BLaER1 treated with 17β-estradiol and CSF1 and Interleukin-3, amounts not matched to agents 10 nM and 100 nM (cell line): Measurements from ENCODE around the gene SURF2.
A peak's percentile ranks its signal among the peaks of the same experiment; 100 is the strongest.
"Not testable (repeated sequence)": the region's sequence is repeated elsewhere in the genome, so short reads cannot be mapped to it uniquely, and the experiment has no call there.

Source experiments
- H3K27ac ChIP-seq, 11 experiments: shearing (Covaris generic); formaldehyde crosslinking; 2 replicates each; pipeline ENCODE4 v1.8.1; 2022
- H3K27me3 ChIP-seq, 11 experiments: shearing (Covaris generic); formaldehyde crosslinking; 2 replicates each; pipeline ENCODE4 v1.8.1; 2022
- H3K36me3 ChIP-seq, 11 experiments: shearing (Covaris generic); formaldehyde crosslinking; 2 replicates each; pipeline ENCODE4 v1.8.1; 2022
- H3K4me1 ChIP-seq, 10 experiments: shearing (Covaris generic); formaldehyde crosslinking; 2 replicates each; pipeline ENCODE4 v1.8.1; 2022
- H3K4me2 ChIP-seq, 11 experiments: shearing (Covaris generic); formaldehyde crosslinking; 2 replicates each; pipeline ENCODE4 v1.8.1; 2022
- H3K4me3 ChIP-seq, 10 experiments: shearing (Covaris generic); formaldehyde crosslinking; 2 replicates each; pipeline ENCODE4 v1.8.1; 2022
- H3K9ac ChIP-seq, 11 experiments: shearing (Covaris generic); formaldehyde crosslinking; 2 replicates each; pipeline ENCODE4 v1.8.1; 2022
- H3K9me3 ChIP-seq, 11 experiments: shearing (Covaris generic); formaldehyde crosslinking; replicated peaks in 1 of 11; 2 replicates each; pipeline ENCODE4 v1.8.1; 2022
- H4K20me1 ChIP-seq, 11 experiments: shearing (Covaris generic); formaldehyde crosslinking; 2 replicates each; pipeline ENCODE4 v1.8.1; 2022
- Cebpa-rat ChIP-seq, 11 experiments: shearing (Covaris generic); IDR thresholded peaks; 2 replicates each; pipeline ENCODE4 v1.8.1; 2022

The SURF2 gene

DNA sequence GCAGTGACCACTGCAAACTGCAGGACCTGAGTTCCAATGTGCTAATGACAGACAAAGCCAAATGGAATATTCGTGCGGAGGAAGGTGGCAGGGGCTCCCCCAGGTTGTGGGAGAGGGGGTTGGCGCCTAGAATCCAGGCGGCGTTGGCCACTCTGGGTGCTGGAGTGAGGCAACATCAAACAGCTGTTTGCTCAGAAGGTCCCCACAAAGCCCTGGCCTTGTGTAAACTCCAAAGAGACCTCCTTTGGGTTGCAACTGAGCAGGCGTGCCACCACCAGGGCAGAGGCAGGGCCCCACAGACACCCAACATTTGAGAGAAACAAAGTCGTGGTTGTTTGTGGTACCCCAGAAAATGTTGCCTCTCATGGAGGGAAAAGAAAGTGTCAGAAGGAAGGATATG, 34.4 kb downstream of the SURF2 start:
- Histone ChIP-seq H3K4me2 (no peak overlapping the region), H3K4me3 (no peak overlapping the region)
- no peak for TF ChIP-seq Cebpa-rat (IDR thresholded peaks at IDR 0.05)

GRCh38 chr9:133391449-133391848, 35.1 kb downstream of the SURF2 start:
- Histone ChIP-seq H3K9me3 (peaks cover 0 to 14% (median 8%) of the 10 kb centered on the region in 11 experiments; a peak in 12 of 22 replicates), H4K20me1 (peaks cover 0 to 15% (median 0%) of the 10 kb centered on the region in 11 experiments; a peak in 2 of 22 replicates)
- H3K4me1 ChIP-seq, H3K36me3 ChIP-seq, H3K27ac ChIP-seq, H3K4me3 ChIP-seq, H3K4me2 ChIP-seq, H3K9ac ChIP-seq, H3K27me3 ChIP-seq: not testable (repeated sequence)

More for the DNA sequence above, 34.4 kb downstream of the SURF2 start:
- Histone ChIP-seq H3K9me3 (peaks cover 0 to 14% (median 8%) of the 10 kb centered on the region in 11 experiments; a peak in 12 of 22 replicates), H3K27me3 (no peaks in the 10 kb centered on the region), H3K27ac (no peak overlapping the region), H3K36me3 (no peaks in the 10 kb centered on the region), H3K4me1 (no peaks in the 10 kb centered on the region), H4K20me1 (peaks cover 0 to 15% (median 0%) of the 10 kb centered on the region in 11 experiments; a peak in 1 of 22 replicates), H3K9ac (no peak overlapping the region)

- not testable (repeated sequence) for H3K4me3 ChIP-seq, H3K27me3 ChIP-seq, H3K9ac ChIP-seq, H3K4me2 ChIP-seq, H3K27ac ChIP-seq, H3K4me1 ChIP-seq, H3K36me3 ChIP-seq
- H4K20me1 ChIP-seq = peaks cover 0 to 24% (median 0%) of the 10 kb centered on the region in 11 experiments; a peak in 3 of 22 replicates
- peaks cover 0 to 14% (median 8%) of the 10 kb centered on the region in 11 experiments; a peak in 12 of 22 replicates for H3K9me3 ChIP-seq
These were observed 36.0 kb downstream of the SURF2 start for GRCh38 chr9:133392308-133392707.

DNA sequence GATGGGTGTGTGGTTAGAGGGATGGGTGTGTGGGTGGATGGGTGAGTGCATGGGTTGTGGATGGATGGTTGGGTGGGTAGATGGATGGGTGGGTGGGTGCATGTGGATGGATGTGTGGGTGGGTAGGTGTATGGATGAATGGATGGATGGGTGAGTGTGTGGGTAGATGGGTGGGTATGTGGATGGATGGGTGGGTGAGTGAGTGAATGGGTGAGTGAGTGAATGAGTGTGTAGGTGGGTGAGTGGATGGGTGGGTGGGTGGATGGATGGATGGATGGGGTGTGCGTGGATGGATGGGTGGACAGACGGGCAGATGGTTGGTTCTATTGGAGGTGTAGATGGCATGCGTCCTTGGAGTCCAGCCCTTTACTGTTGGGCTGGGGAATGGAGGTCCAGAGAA, 37.0 kb downstream of the SURF2 start:
- Histone ChIP-seq H3K4me3 (no peak overlapping the region), H3K4me2 (no peak overlapping the region), H4K20me1 (peaks cover 0 to 34% (median 0%) of the 10 kb centered on the region in 11 experiments; a peak in 4 of 22 replicates), H3K9me3 (peaks cover 0 to 14% (median 8%) of the 10 kb centered on the region in 11 experiments; a peak in 12 of 22 replicates), H3K36me3 (no peaks in the 10 kb centered on the region), H3K27me3 (no peaks in the 10 kb centered on the region), H3K9ac (no peak overlapping the region), H3K4me1 (peaks cover 0 to 9% (median 7%) of the 10 kb centered on the region in 10 experiments; a peak in 10 of 20 replicates), H3K27ac (no peak overlapping the region)
- no peak for TF ChIP-seq Cebpa-rat (IDR thresholded peaks at IDR 0.05)

- no peaks in the 10 kb centered on the region for H3K27me3 ChIP-seq
- H3K9ac ChIP-seq = no peak overlapping the region
- no peak for TF ChIP-seq Cebpa-rat (IDR thresholded peaks at IDR 0.05)
- H3K27ac ChIP-seq = no peak overlapping the region
- peaks cover 0 to 14% (median 8%) of the 10 kb centered on the region in 11 experiments; a peak in 12 of 22 replicates for H3K9me3 ChIP-seq
- H3K36me3 ChIP-seq = no peaks in the 10 kb centered on the region
- peaks cover 0 to 48% (median 0%) of the 10 kb centered on the region in 11 experiments; a peak in 4 of 22 replicates for H4K20me1 ChIP-seq
- peaks cover 0 to 9% (median 7%) of the 10 kb centered on the region in 10 experiments; a peak in 10 of 20 replicates for H3K4me1 ChIP-seq
- H3K4me3 ChIP-seq = no peak overlapping the region
- no peak overlapping the region for H3K4me2 ChIP-seq
These were observed 38.4 kb downstream of the SURF2 start for GRCh38 chr9:133394687-133395271.

- no peaks in the 10 kb centered on the region for H3K27me3 ChIP-seq
- peaks cover 0 to 9% (median 7%) of the 10 kb centered on the region in 10 experiments; a peak in 10 of 20 replicates for H3K4me1 ChIP-seq
- H3K9me3 ChIP-seq = peaks cover 0 to 3% (median 0%) of the 10 kb centered on the region in 11 experiments; a peak in 5 of 22 replicates
- H3K4me3 ChIP-seq = no peak overlapping the region
- no peak overlapping the region for H3K27ac ChIP-seq
- H3K36me3 ChIP-seq = peaks cover 0 to 17% (median 7%) of the 10 kb centered on the region in 11 experiments; a peak in 14 of 22 replicates
- H4K20me1 ChIP-seq = peaks cover 0 to 66% (median under 1%) of the 10 kb centered on the region in 11 experiments; a peak in 8 of 22 replicates
- no peak for TF ChIP-seq Cebpa-rat (IDR thresholded peaks at IDR 0.05)
- no peak overlapping the region; a peak in 1 of 22 replicates for H3K4me2 ChIP-seq
- H3K9ac ChIP-seq = no peak overlapping the region
These were observed 40.6 kb downstream of the SURF2 start for GRCh38 chr9:133396952-133397351.

DNA sequence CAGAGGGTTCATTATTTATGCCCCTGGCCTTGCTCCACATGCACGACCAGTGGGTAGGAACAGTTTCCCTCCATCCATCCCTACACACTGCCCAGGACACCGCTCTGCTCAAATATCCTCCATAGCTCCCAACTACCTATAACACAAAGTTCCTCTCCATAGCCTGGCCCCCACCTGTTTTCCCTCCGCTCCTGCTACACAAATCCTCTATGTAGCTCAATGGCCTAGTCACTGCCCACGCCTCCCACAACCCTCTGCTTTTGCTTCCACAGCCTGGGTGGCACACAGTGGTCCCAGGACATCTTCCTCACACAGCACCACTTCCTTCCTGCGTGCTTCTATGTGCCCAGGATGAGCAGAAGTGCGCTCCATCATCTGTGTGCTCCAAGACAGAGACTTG, 41.0 kb downstream of the SURF2 start:
- H3K36me3 ChIP-seq = peaks cover 0 to 20% (median 7%) of the 10 kb centered on the region in 11 experiments; a peak in 16 of 22 replicates
- no peak for TF ChIP-seq Cebpa-rat (IDR thresholded peaks at IDR 0.05)
- peak overlapping the region in 1 of 11 experiments; percentile 7; a peak in 2 of 22 replicates for H3K9ac ChIP-seq
- H3K27me3 ChIP-seq = no peaks in the 10 kb centered on the region
- peaks cover 0 to 70% (median 4%) of the 10 kb centered on the region in 11 experiments; a peak in 8 of 22 replicates for H4K20me1 ChIP-seq
- no peak overlapping the region for H3K4me3 ChIP-seq
- H3K27ac ChIP-seq = no peak overlapping the region
- H3K4me1 ChIP-seq = peaks cover 0 to 13% (median 7%) of the 10 kb centered on the region in 10 experiments; a peak in 10 of 20 replicates
- H3K4me2 ChIP-seq = peak overlapping the region in 4 of 11 experiments; percentile 1 to 28 (median 14); a peak in 5 of 22 replicates
- no peaks in the 10 kb centered on the region for H3K9me3 ChIP-seq

- Histone ChIP-seq H3K4me3 (no peak overlapping the region), H3K4me1 (peaks cover 0 to 16% (median 7%) of the 10 kb centered on the region in 10 experiments; a peak in 10 of 20 replicates), H3K4me2 (peak overlapping the region in 4 of 11 experiments; percentile 1 to 28 (median 14); a peak in 5 of 22 replicates), H3K9me3 (no peaks in the 10 kb centered on the region), H3K36me3 (peaks cover 3 to 26% (median 13%) of the 10 kb centered on the region in 11 experiments; a peak in 17 of 22 replicates), H3K27ac (no peak overlapping the region), H4K20me1 (peaks cover 0 to 76% (median 10%) of the 10 kb centered on the region in 11 experiments; a peak in 14 of 22 replicates), H3K9ac (peak overlapping the region in 1 of 11 experiments; percentile 7; a peak in 2 of 22 replicates), H3K27me3 (no peaks in the 10 kb centered on the region)
- TF ChIP-seq Cebpa-rat (IDR thresholded peaks at IDR 0.05) = no peak
These were observed 41.5 kb downstream of the SURF2 start for GRCh38 chr9:133397895-133398294.

GRCh38 chr9:133400292-133400691, 43.9 kb downstream of the SURF2 start:
- Histone ChIP-seq H3K27ac (no peak overlapping the region), H4K20me1 (peaks cover 0 to 88% (median 32%) of the 10 kb centered on the region in 11 experiments; a peak in 18 of 22 replicates), H3K4me3 (no peak overlapping the region), H3K27me3 (no peaks in the 10 kb centered on the region), H3K4me2 (no peak overlapping the region), H3K36me3 (peaks cover 18 to 49% (median 37%) of the 10 kb centered on the region in 11 experiments), H3K4me1 (peaks cover 0 to 16% (median 7%) of the 10 kb centered on the region in 10 experiments; a peak in 11 of 20 replicates), H3K9me3 (no peaks in the 10 kb centered on the region), H3K9ac (no peak overlapping the region)
- no peak for TF ChIP-seq Cebpa-rat (IDR thresholded peaks at IDR 0.05)
